H1 (cell line): ENCODE data around the gene ITPKC. TPM values are rescaled to one million over a fixed set of nuclear protein-coding genes. Genes with fewer than 3 reads are reported as not detected.

ENCODE experiments used
- BACH1 ChIP-seq: IDR thresholded peaks from 2 replicates; pipeline ENCODE4 v1.6.1; 2012; ENCODE audit warnings: low read length, improper control_type of control experiment
- CHD2 ChIP-seq: IDR thresholded peaks from 2 replicates; pipeline ENCODE4 v1.6.1; 2012; ENCODE audit warnings: low read length, improper control_type of control experiment
- EGR1 ChIP-seq: IDR thresholded peaks from 2 replicates; pipeline ENCODE4 v1.6.1; 2011; ENCODE audit warnings: low read depth, low read length, borderline replicate concordance
- EP300 ChIP-seq, 2 experiments: IDR thresholded peaks; 1 replicate in 1 of 2; 2 replicates in 1 of 2; pipeline ENCODE4 v1.6.1; 2011 to 2012; ENCODE audit warnings: low read depth in 2 of 2, low read length in 2 of 2, mild to moderate bottlenecking in 2 of 2, borderline replicate concordance in 1 of 2, inconsistent platforms in 1 of 2, moderate library complexity in 1 of 2
- KDM1A ChIP-seq: fragments of 200-600, 300-600 bp; sonication (generic); IDR thresholded peaks from 2 replicates; pipeline ENCODE4 v1.7.1; 2016; ENCODE audit warnings: mild to moderate bottlenecking, low read length, borderline replicate concordance
- RNF2 ChIP-seq: fragments of 200-900, 300-1000 bp; sonication (generic); IDR thresholded peaks from 2 replicates; pipeline ENCODE4 v1.7.1; 2016; ENCODE audit warnings: borderline replicate concordance, low read depth, mild to moderate bottlenecking, antibody characterized with exemption, low read length; ENCODE audit not compliant: poor library complexity, severe bottlenecking; ENCODE audit errors: missing control alignments
- polyA plus RNA-seq, 7 experiments: library from polyadenylated mRNA; depleted of rRNA in 3 of 7; stranded (reverse) in 5 of 7; unstranded in 2 of 7; fragments of >200 nt in 5 of 7; fragments of 200-250 nt in 2 of 7; gene quantifications; 1 replicate in 5 of 7; 2 replicates in 1 of 7; 4 replicates in 1 of 7; pipeline versions ENCODE4 v1.2.1 to v1.2.3, GENCODE V29; 2011 to 2013; ENCODE audit warnings: missing spikeins in 2 of 7, mixed read lengths in 2 of 7
- total RNA-seq: library from RNA; stranded (reverse); fragmentation: NEBNext Ultra II Directional; extraction: Animal tissue kit (Norgen Biotek cat#: 25700); gene quantifications from 2 replicates; pipeline ENCODE4 v1.2.1, GENCODE V29; 2021
- TF ChIP-seq, protein P1 (sequence below): fragments of 300-600 bp; sonication (generic); IDR thresholded peaks from 2 replicates; pipeline ENCODE4 v1.7.1; 2012; ENCODE audit warnings: low read length, moderate library complexity, mild to moderate bottlenecking, inconsistent platforms; ENCODE audit not compliant: insufficient replicate concordance
- TF ChIP-seq, protein P2 (sequence below): IDR thresholded peaks from 2 replicates; pipeline ENCODE4 v1.6.1; 2012; ENCODE audit warnings: inconsistent platforms

Gene ITPKC
- total and polyA plus RNA-seq, 2 of the 8 experiments (the other 6 are each of a cell fraction or from before 2014, with no cell fraction given) = 5.2 to 8.9 TPM

DNA sequence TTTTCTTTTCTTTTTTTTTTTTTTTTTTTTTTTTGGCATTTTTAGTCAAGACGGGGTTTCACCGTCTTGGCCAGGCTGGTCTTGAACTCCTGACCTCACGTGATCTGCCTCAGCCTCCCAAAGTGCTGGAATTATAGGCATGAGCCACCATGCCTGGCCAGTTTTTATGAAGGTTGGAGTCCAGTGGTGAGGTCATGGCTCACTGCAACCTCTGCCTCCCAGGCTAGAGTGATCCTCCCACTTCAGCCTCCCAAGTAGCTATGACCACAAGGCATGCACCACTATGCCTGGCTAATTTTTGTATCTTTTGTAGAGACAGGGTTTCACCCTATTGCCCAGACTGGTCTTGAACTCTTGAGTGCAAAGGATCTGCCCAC is 38.3 kb downstream of the ITPKC start (continued):
- TF ChIP-seq, protein P1, sequence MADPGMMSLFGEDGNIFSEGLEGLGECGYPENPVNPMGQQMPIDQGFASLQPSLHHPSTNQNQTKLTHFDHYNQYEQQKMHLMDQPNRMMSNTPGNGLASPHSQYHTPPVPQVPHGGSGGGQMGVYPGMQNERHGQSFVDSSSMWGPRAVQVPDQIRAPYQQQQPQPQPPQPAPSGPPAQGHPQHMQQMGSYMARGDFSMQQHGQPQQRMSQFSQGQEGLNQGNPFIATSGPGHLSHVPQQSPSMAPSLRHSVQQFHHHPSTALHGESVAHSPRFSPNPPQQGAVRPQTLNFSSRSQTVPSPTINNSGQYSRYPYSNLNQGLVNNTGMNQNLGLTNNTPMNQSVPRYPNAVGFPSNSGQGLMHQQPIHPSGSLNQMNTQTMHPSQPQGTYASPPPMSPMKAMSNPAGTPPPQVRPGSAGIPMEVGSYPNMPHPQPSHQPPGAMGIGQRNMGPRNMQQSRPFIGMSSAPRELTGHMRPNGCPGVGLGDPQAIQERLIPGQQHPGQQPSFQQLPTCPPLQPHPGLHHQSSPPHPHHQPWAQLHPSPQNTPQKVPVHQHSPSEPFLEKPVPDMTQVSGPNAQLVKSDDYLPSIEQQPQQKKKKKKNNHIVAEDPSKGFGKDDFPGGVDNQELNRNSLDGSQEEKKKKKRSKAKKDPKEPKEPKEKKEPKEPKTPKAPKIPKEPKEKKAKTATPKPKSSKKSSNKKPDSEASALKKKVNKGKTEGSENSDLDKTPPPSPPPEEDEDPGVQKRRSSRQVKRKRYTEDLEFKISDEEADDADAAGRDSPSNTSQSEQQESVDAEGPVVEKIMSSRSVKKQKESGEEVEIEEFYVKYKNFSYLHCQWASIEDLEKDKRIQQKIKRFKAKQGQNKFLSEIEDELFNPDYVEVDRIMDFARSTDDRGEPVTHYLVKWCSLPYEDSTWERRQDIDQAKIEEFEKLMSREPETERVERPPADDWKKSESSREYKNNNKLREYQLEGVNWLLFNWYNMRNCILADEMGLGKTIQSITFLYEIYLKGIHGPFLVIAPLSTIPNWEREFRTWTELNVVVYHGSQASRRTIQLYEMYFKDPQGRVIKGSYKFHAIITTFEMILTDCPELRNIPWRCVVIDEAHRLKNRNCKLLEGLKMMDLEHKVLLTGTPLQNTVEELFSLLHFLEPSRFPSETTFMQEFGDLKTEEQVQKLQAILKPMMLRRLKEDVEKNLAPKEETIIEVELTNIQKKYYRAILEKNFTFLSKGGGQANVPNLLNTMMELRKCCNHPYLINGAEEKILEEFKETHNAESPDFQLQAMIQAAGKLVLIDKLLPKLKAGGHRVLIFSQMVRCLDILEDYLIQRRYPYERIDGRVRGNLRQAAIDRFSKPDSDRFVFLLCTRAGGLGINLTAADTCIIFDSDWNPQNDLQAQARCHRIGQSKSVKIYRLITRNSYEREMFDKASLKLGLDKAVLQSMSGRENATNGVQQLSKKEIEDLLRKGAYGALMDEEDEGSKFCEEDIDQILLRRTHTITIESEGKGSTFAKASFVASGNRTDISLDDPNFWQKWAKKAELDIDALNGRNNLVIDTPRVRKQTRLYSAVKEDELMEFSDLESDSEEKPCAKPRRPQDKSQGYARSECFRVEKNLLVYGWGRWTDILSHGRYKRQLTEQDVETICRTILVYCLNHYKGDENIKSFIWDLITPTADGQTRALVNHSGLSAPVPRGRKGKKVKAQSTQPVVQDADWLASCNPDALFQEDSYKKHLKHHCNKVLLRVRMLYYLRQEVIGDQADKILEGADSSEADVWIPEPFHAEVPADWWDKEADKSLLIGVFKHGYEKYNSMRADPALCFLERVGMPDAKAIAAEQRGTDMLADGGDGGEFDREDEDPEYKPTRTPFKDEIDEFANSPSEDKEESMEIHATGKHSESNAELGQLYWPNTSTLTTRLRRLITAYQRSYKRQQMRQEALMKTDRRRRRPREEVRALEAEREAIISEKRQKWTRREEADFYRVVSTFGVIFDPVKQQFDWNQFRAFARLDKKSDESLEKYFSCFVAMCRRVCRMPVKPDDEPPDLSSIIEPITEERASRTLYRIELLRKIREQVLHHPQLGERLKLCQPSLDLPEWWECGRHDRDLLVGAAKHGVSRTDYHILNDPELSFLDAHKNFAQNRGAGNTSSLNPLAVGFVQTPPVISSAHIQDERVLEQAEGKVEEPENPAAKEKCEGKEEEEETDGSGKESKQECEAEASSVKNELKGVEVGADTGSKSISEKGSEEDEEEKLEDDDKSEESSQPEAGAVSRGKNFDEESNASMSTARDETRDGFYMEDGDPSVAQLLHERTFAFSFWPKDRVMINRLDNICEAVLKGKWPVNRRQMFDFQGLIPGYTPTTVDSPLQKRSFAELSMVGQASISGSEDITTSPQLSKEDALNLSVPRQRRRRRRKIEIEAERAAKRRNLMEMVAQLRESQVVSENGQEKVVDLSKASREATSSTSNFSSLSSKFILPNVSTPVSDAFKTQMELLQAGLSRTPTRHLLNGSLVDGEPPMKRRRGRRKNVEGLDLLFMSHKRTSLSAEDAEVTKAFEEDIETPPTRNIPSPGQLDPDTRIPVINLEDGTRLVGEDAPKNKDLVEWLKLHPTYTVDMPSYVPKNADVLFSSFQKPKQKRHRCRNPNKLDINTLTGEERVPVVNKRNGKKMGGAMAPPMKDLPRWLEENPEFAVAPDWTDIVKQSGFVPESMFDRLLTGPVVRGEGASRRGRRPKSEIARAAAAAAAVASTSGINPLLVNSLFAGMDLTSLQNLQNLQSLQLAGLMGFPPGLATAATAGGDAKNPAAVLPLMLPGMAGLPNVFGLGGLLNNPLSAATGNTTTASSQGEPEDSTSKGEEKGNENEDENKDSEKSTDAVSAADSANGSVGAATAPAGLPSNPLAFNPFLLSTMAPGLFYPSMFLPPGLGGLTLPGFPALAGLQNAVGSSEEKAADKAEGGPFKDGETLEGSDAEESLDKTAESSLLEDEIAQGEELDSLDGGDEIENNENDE = no peak
- TF ChIP-seq EGR1 (no peak), BACH1 (no peak), CHD2 (no peak), RNF2 (no peak), EP300 (IDR thresholded peaks at IDR 0.05; ENCODE audit: borderline replicate concordance in 1 of 2, low read depth in 2 of 2, low read length in 2 of 2) (no peak), KDM1A (no peak)
- TF ChIP-seq, protein P2, sequence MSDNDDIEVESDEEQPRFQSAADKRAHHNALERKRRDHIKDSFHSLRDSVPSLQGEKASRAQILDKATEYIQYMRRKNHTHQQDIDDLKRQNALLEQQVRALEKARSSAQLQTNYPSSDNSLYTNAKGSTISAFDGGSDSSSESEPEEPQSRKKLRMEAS = no peak
